Liver (tissue), 3 donors: ENCODE measurements around the gene ZNF354C.

Experiments
- FOXA1 ChIP-seq: IDR thresholded peaks from 2 replicates; pipeline ENCODE4 v1.6.1; 2016; ENCODE audit warnings: antibody characterized with exemption
- RAD21 ChIP-seq, 2 donors: IDR thresholded peaks; 2 replicates each; pipeline ENCODE4 v1.6.1; 2016; ENCODE audit warnings: antibody characterized with exemption in 2 of 2, mild to moderate bottlenecking in 2 of 2
- TAF1 ChIP-seq: conservative IDR thresholded peaks from 2 replicates; pipeline ENCODE4 v1.6.1; 2016; ENCODE audit warnings: antibody characterized with exemption, mild to moderate bottlenecking
- YY1 ChIP-seq: IDR thresholded peaks from 2 replicates; pipeline ENCODE4 v1.6.1; 2016; ENCODE audit warnings: antibody characterized with exemption, mild to moderate bottlenecking
- TF ChIP-seq, protein P1 (sequence below): fragments of 150-350 bp; IDR thresholded peaks from 2 replicates; pipeline ENCODE4 v1.5.1; 2017; ENCODE audit warnings: improper control_type of control experiment, low read depth, low read length; ENCODE audit not compliant: missing input control
- TF ChIP-seq, protein P2 (sequence below): IDR thresholded peaks from 2 replicates; pipeline ENCODE4 v1.6.1; 2016; ENCODE audit warnings: antibody characterized with exemption
- TF ChIP-seq, protein P3 (sequence below): IDR thresholded peaks from 2 replicates; pipeline ENCODE4 v1.6.1; 2016; ENCODE audit warnings: antibody characterized with exemption, mild to moderate bottlenecking
- donor health status: healthy.
- donor health status: healthy.

DNA sequence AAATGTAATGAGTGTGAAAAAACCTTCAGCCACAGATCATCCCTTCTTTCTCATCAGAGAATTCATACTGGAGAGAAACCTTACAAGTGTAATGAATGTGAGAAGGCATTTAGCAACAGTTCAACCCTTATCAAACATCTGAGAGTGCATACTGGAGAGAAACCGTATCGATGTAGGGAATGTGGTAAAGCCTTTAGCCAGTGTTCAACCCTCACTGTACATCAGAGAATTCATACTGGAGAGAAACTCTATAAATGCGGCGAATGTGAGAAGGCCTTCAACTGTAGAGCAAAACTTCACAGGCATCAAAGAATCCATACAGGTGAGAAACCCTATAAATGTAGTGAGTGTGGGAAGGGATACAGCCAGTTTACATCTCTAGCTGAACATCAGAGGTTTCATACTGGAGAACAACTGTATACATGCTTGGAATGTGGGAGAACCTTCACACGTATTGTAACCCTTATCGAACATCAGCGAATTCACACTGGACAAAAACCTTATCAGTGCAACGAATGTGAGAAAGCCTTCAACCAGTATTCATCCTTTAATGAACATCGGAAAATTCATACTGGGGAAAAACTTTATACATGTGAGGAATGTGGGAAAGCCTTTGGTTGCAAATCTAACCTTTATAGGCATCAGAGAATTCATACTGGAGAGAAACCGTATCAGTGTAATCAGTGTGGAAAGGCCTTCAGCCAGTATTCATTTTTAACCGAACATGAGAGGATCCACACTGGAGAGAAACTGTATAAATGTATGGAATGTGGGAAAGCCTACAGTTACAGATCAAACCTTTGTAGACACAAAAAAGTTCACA, 19.2 kb downstream of the ZNF354C start:
- TF ChIP-seq, protein P1, sequence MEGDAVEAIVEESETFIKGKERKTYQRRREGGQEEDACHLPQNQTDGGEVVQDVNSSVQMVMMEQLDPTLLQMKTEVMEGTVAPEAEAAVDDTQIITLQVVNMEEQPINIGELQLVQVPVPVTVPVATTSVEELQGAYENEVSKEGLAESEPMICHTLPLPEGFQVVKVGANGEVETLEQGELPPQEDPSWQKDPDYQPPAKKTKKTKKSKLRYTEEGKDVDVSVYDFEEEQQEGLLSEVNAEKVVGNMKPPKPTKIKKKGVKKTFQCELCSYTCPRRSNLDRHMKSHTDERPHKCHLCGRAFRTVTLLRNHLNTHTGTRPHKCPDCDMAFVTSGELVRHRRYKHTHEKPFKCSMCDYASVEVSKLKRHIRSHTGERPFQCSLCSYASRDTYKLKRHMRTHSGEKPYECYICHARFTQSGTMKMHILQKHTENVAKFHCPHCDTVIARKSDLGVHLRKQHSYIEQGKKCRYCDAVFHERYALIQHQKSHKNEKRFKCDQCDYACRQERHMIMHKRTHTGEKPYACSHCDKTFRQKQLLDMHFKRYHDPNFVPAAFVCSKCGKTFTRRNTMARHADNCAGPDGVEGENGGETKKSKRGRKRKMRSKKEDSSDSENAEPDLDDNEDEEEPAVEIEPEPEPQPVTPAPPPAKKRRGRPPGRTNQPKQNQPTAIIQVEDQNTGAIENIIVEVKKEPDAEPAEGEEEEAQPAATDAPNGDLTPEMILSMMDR = no peak
- TF ChIP-seq, protein P2, sequence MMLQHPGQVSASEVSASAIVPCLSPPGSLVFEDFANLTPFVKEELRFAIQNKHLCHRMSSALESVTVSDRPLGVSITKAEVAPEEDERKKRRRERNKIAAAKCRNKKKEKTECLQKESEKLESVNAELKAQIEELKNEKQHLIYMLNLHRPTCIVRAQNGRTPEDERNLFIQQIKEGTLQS = no peak
- TF ChIP-seq TAF1 (no peak), FOXA1 (no peak), RAD21 (IDR thresholded peaks at IDR 0.05) (no peak), YY1 (no peak)
- TF ChIP-seq, protein P3, sequence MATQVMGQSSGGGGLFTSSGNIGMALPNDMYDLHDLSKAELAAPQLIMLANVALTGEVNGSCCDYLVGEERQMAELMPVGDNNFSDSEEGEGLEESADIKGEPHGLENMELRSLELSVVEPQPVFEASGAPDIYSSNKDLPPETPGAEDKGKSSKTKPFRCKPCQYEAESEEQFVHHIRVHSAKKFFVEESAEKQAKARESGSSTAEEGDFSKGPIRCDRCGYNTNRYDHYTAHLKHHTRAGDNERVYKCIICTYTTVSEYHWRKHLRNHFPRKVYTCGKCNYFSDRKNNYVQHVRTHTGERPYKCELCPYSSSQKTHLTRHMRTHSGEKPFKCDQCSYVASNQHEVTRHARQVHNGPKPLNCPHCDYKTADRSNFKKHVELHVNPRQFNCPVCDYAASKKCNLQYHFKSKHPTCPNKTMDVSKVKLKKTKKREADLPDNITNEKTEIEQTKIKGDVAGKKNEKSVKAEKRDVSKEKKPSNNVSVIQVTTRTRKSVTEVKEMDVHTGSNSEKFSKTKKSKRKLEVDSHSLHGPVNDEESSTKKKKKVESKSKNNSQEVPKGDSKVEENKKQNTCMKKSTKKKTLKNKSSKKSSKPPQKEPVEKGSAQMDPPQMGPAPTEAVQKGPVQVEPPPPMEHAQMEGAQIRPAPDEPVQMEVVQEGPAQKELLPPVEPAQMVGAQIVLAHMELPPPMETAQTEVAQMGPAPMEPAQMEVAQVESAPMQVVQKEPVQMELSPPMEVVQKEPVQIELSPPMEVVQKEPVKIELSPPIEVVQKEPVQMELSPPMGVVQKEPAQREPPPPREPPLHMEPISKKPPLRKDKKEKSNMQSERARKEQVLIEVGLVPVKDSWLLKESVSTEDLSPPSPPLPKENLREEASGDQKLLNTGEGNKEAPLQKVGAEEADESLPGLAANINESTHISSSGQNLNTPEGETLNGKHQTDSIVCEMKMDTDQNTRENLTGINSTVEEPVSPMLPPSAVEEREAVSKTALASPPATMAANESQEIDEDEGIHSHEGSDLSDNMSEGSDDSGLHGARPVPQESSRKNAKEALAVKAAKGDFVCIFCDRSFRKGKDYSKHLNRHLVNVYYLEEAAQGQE = no peak
